Measurements from ENCODE around the gene SHLD3. TPM values are rescaled to one million over a fixed set of nuclear protein-coding genes. Genes with fewer than 3 reads are reported as not detected.

SHLD3 gene
- total and polyA plus RNA-seq, 8 donors: 0.51 to 2.3 (median 1.2) TPM

- 39 to 51% methylated on average over 6 of the region's 6 CpGs for WGBS, 2 donors
- DNase-seq (no peak), FAIRE-seq (no peak), ATAC-seq (no peak)
- H3K4me3 ChIP-seq: peak overlapping the region; percentile 66 to 92 (median 79)
- peaks cover 9 to 22% (median 19%) of the 10 kb centered on the region in 3 donors for H3K4me1 ChIP-seq
- peaks cover 0 to 5% (median 0%) of the 10 kb centered on the region in 3 donors for H3K36me3 ChIP-seq
- no peaks in the 10 kb centered on the region for H3K9me3 ChIP-seq
- H3K27me3 ChIP-seq: no peaks in the 10 kb centered on the region
- intact Hi-C loops (cut with DNase I): no loop called here
- TF ChIP-seq, protein P1, sequence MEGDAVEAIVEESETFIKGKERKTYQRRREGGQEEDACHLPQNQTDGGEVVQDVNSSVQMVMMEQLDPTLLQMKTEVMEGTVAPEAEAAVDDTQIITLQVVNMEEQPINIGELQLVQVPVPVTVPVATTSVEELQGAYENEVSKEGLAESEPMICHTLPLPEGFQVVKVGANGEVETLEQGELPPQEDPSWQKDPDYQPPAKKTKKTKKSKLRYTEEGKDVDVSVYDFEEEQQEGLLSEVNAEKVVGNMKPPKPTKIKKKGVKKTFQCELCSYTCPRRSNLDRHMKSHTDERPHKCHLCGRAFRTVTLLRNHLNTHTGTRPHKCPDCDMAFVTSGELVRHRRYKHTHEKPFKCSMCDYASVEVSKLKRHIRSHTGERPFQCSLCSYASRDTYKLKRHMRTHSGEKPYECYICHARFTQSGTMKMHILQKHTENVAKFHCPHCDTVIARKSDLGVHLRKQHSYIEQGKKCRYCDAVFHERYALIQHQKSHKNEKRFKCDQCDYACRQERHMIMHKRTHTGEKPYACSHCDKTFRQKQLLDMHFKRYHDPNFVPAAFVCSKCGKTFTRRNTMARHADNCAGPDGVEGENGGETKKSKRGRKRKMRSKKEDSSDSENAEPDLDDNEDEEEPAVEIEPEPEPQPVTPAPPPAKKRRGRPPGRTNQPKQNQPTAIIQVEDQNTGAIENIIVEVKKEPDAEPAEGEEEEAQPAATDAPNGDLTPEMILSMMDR (IDR thresholded peaks at IDR 0.05): no peak
- no peak overlapping the region for H3K27ac ChIP-seq
Measured at GRCh38 chr5:65625743-65626142, 916 bp downstream of the SHLD3 start.

DNA sequence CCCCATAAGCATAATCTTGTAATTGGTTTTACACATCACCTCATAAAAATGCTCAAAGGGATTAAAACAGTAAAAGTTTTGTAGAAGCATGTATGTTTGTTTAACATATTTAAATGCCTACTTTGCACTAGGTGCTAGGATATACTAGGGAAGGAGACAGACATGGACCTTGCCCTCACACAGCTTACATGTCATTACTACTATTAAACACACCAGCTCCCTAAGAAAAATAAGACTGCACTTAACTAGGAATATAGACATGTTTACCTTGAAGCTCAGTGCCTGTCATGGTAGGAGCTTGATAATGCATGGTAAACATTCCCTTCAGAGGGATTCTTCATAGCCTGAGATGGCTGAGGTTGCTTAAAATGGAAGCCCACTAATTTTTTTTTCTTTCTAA is 6.2 kb downstream of the SHLD3 start:
- intact Hi-C loops (cut with DNase I): no loop called here
- Histone ChIP-seq H3K9me3 (no peaks in the 10 kb centered on the region), H3K4me3 (no peak overlapping the region), H3K36me3 (peaks cover 0 to 5% (median 0%) of the 10 kb centered on the region in 3 donors), H3K27me3 (no peaks in the 10 kb centered on the region), H3K27ac (no peak overlapping the region), H3K4me1 (peaks cover 0 to 5% (median 2%) of the 10 kb centered on the region in 3 donors)
- no peak for ATAC-seq
- no peak for DNase-seq
- TF ChIP-seq, protein P1 (IDR thresholded peaks at IDR 0.05): no peak
- FAIRE-seq: no peak

DNA sequence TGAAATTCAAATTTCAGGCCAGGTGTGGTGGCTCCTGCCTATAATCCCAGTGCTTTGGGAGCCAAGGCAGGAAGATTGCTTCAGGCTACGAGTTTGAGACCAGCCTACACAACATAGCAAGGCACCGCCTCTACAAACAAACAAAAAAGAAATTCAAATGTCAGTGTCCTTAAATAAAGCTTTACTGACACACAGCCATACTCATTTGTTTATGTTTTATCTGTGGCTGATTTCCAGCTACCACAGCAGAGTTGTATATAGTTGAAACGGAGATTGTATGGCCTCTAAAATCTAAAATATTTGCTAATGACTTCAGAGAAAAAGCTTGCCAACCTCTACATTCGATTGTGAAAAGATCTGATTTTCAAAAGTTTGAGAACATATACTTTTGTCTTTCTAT is 15.4 kb downstream of the SHLD3 start:
- no peak overlapping the region for H3K27ac ChIP-seq

DNA sequence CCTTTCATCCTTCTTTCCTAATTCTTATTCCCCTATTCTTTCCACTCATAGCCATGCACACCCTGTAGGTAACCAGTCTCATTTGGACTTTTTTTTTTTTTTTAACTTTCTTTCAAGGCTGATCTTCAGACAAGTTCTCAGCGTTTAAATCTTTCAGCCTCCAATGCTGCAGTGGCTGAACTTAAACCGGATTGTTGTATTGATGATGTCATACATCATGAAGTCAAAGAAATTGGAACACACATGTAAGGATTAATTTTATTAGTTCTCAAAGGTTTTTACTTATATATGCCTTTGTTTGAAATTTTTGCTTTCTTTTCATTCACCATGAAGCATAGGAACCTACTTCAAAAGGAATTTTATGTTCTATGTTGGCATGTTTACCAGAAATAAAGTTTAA is 22.1 kb downstream of the SHLD3 start:
- TF ChIP-seq, protein P1 (IDR thresholded peaks at IDR 0.05): no peak
- no peak overlapping the region for H3K27ac ChIP-seq
- FAIRE-seq (no peak), ATAC-seq (no peak), DNase-seq (no peak)
- WGBS, 2 donors: 66 to 68% methylated on average over 2 of the region's 2 CpGs
- H3K36me3 ChIP-seq: no peaks in the 10 kb centered on the region
- H3K27me3 ChIP-seq: no peaks in the 10 kb centered on the region
- H3K4me1 ChIP-seq: no peaks in the 10 kb centered on the region
- no peaks in the 10 kb centered on the region for H3K9me3 ChIP-seq
- intact Hi-C loops (cut with DNase I): no loop called here
- no peak overlapping the region for H3K4me3 ChIP-seq

More for the DNA sequence above, 15.4 kb downstream of the SHLD3 start:
- TF ChIP-seq, protein P1 (IDR thresholded peaks at IDR 0.05): no peak
- Histone ChIP-seq H3K4me1 (no peaks in the 10 kb centered on the region), H3K9me3 (no peaks in the 10 kb centered on the region), H3K27me3 (no peaks in the 10 kb centered on the region), H3K4me3 (no peak overlapping the region), H3K36me3 (peaks cover 0 to 14% (median 6%) of the 10 kb centered on the region in 3 donors)
- WGBS, 2 donors: 92 to 95% methylated on average over 4 of the region's 4 CpGs
- no peak for DNase-seq
- ATAC-seq: no peak
- FAIRE-seq: no peak
- intact Hi-C loops (cut with DNase I): no loop called here

DNA sequence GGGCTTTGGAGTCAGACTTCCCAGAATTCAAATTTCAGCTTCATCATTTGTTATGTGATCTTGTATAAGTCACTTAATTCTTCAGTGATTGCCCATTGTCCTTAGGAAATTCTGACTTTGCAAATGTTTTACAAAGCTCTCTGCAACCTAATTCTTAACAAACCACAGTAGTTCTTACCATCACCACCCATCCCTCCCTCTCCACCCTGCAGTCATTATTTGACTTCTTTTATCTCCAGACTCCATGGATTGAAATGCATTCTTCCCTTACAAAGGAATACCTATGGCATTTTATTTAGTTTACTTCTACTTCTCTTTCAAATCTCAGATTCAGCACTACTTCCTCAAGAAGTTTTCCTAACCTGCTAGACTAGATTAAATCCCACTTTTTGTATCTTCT is 23.1 kb downstream of the SHLD3 start:
- ATAC-seq: no peak
- no peak overlapping the region for H3K27ac ChIP-seq
- intact Hi-C loops (cut with DNase I): no loop called here

More for the DNA sequence above, 23.1 kb downstream of the SHLD3 start:
- no peaks in the 10 kb centered on the region for H3K36me3 ChIP-seq
- TF ChIP-seq, protein P1 (IDR thresholded peaks at IDR 0.05): no peak
- FAIRE-seq: no peak
- H3K27me3 ChIP-seq: no peaks in the 10 kb centered on the region
- DNase-seq: no peak
- no peaks in the 10 kb centered on the region for H3K4me1 ChIP-seq
- no peak overlapping the region for H3K4me3 ChIP-seq
- no peaks in the 10 kb centered on the region for H3K9me3 ChIP-seq
